AG10803 (cell line): ENCODE results near the gene LRP1B.

Experiments used
- DNase-seq: peaks from one replicate; pipeline ENCODE4 v3.0.0; 2010; ENCODE audit warnings: low read depth
- H3K4me3 ChIP-seq: 2 replicates; pipeline ENCODE4 v1.5.1; 2011; ENCODE audit warnings: mild to moderate bottlenecking, low read length, control low read depth
- TF ChIP-seq, protein P1 (sequence below): conservative IDR thresholded peaks from 2 replicates; pipeline ENCODE4 v1.5.1; 2011; ENCODE audit warnings: mild to moderate bottlenecking, low read length, control low read depth, inconsistent platforms

Gene LRP1B

DNA sequence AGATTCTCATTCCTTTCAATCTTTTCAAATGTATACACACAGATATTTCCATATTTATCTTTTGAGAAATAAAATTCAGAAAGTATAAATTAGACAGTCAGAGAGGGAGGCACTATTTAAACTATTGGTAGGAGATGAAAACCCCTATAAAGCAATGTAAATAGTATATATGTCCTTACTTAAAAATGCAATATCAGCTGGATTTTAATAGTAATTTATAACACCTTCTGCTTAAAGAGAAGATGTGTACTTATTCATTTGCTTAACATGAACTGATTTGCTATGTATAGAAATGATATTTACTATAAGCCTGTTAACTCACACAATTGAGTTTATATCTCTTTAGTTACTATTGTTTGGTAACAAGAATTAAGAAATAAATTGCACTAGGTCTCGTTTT, 163.3 kb downstream of the LRP1B start:
- DNase-seq: no peak

DNA sequence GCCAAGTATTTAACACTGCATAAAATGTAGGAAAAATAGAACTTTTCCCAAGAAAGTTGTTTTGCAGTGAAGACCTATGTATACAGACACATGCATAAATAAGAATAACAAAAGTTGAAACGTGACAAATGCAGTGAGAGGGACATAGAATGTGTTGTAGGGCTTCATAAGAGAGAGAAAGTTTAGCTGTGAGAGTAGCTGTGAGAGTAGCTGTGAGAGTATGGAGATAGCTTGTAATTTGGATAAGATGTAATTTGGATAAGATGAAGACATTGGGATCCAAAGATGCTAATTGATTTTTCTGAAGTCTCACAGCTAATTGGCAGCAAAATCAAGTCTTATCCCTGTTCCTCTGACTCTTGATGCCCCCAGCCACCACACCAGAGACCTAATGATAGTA, 170.9 kb downstream of the LRP1B start:
- H3K4me3 ChIP-seq: no peak overlapping the region
- TF ChIP-seq, protein P1, sequence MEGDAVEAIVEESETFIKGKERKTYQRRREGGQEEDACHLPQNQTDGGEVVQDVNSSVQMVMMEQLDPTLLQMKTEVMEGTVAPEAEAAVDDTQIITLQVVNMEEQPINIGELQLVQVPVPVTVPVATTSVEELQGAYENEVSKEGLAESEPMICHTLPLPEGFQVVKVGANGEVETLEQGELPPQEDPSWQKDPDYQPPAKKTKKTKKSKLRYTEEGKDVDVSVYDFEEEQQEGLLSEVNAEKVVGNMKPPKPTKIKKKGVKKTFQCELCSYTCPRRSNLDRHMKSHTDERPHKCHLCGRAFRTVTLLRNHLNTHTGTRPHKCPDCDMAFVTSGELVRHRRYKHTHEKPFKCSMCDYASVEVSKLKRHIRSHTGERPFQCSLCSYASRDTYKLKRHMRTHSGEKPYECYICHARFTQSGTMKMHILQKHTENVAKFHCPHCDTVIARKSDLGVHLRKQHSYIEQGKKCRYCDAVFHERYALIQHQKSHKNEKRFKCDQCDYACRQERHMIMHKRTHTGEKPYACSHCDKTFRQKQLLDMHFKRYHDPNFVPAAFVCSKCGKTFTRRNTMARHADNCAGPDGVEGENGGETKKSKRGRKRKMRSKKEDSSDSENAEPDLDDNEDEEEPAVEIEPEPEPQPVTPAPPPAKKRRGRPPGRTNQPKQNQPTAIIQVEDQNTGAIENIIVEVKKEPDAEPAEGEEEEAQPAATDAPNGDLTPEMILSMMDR: no peak
- no peak for DNase-seq

More for the DNA sequence above, 163.3 kb downstream of the LRP1B start:
- H3K4me3 ChIP-seq: no peak overlapping the region
- TF ChIP-seq, protein P1: no peak

DNA sequence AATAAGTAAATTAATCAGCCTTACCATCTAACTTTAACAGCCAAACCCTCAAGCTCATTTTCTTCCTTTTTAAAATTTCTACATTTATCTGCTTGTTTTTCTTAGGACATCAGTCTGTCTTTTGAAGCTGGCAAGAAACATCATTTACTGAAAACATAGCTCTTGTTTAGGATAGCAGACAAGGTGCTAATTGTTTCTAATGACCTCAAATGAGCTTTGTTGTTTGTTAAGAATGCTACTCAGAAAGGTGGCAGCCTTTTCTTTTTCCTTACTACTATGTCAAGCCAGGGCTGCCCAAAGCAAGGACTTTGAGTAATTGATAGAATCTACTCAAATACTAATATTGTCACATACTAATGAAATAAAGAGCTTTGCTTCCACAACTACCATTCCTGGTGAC, 171.8 kb downstream of the LRP1B start:
- DNase-seq: no peak
- TF ChIP-seq, protein P1: no peak
- H3K4me3 ChIP-seq: no peak overlapping the region

DNA sequence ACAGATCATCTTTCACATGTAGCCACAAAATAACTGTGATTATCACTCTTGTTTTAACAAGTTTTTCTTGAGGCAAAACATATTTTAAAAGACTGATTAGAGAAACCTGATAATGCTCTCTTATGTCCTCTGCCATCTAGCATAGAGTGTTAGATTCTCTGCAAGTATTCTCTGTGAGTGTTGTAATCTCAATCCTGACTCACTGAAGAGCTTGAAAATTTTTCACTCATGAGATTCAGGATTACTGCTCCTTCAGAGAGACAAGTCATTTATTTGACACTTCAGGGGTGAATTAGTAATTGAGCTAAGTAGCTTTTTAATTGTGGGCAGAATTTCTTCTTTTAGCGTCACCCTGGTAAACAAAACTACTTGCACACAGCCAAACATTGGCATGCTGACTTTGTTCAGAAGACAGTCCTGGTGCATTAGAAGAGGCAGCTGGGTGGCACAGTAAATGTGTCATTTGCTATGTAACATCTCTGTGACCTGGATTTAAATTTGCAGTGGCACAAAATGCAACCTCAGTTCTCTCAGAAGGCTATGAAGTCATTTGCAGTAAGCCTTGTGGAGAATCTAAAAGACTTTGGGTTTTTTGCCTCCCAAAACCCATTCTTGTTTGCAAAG, 172.9 kb downstream of the LRP1B start:
- TF ChIP-seq, protein P1: no peak
- no peak for DNase-seq
- no peak overlapping the region for H3K4me3 ChIP-seq

DNA sequence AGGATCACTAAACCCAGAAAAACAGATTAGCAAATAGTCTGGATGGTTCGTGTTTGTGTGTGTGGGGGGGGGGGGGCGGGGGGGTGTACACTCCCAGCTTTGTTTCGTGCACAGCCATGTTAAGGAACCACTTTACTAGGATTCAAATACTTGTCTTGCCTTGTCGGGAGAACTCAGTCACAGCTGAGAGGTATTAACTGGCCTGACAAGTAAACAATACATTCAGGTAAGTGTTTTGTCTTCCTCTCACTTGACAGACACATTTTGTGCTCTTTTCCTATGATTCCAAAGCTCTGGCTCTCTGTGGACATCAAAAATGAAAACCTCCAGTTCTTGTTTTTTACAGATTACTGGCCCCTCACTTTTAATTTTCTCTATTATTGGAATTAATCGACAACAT, 173.5 kb downstream of the LRP1B start:
- H3K4me3 ChIP-seq: no peak overlapping the region
- no peak for DNase-seq
- TF ChIP-seq, protein P1: no peak

DNA sequence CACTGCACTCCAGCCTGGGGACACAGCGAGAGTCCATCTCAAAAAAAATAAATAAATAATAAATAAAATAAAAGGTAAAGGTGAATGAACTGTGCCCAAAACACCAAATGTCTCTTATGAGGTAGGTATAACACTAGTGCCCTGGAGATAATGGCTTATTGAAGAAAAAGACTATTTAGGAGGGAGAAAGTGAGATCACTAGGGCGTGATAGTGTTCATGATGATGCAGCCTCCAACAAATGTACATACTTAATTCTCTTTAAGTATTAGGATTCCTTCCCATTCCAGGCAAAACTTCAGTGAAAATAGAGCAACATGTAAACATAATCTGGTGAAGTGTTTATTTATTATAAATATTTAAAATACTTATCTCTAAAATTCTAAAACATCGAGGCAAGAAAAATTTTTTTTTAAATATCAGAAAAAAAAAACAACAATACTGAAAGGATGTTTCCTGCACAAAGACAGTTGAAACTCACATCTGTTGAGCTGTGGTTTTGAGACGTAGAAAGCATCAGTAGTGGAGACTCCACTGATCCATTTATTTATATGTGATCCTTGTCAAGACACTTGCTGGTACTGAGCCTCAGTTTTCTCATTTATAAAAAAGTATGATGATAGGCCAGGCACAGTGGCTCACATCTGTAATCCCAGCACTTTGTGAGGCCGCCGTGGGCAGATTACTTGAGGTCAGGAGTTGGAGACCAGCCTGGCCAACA, 183.3 kb downstream of the LRP1B start:
- TF ChIP-seq, protein P1: no peak
- no peak for DNase-seq
- H3K4me3 ChIP-seq: no peak overlapping the region

DNA sequence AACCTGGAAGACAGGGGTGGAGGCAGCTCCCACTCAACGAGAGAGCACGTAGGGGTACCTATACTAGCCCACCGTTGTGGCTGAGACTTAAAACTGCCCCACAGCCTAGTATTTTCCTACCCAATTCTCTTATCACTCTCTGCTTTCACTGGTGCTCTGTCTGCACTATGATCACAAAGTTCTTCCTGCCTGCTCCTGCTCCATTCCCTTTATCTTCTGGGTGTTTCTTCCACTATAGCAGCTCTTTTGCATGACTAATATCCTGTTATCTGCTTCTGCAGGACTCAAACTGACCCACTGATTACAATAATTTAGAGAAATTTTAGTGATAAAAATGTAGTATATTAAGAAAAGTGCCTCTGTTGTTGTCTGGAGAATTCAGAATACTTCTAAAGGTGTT, 184.8 kb downstream of the LRP1B start:
- H3K4me3 ChIP-seq: no peak overlapping the region
- TF ChIP-seq, protein P1: no peak
- no peak for DNase-seq
